ENCODE data around the gene LRRC75A. TPM values are rescaled to one million over a fixed set of nuclear protein-coding genes. Genes with fewer than 3 reads are reported as not detected.
A peak's percentile ranks its signal among the peaks of the same experiment; 100 is the strongest.

The LRRC75A gene
- total RNA-seq, 1 experiment from 2014 or later = 2.8 TPM

DNA sequence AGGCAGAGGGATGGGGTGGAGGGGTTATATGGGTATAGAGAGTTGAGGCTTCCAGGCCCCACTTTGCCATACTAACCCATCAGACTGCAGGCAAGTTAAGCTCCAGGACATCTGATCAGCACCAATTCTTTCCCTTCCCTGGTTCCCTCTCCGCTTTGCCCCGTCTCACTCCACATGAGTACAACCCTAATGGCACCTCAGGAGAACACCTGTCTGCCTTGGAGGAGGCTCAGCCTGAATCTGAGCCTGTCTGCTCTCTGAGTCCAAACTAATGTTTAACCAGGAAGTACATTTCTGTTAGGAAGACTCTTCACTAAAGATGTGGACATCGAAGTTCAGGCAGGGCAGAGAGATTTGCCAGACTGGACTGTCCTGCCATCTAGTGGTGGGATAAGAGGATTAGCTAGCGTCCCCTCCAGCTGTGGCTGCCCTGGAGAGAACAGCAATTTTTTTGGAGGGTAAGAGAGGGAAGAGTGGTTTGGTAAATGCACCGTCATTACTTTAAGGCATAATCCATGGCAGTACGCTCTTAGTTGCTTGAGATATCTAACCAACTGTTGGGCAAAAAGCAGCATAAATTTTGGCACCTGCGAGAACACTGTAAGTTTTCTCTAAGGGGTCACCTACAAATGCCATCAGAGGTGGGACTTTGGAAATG lies 29.2 kb upstream of the LRRC75A start:
- BruUV-seq (replicated peaks) = no TSS peak
- POLR2A ChIA-PET (ENCODE audit: low non-redundant PET) = no interaction called here

DNA sequence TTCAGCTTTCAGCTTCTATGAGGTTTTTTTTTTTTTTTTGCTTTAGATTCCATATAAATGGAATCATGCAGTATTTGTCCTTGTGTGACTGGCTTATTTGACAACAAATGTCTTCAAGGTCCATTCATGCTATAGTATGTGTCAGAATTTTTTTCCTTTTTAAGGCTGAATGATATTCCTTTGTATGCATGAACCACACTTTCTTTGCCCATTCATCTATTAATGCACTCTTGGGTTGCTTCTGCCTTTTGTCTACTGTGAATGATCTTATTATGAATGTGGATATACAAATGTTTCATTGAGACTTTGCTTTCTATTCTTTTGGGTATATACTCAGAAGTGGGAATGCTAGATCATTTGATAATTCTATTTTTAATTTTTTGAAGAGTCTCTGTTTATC lies 27.0 kb upstream of the LRRC75A start:
- Histone ChIP-seq H3K27ac (ENCODE audit: low read depth, low read length, poor library complexity, severe bottlenecking) (no peak overlapping the region), H3K4me1 (ENCODE audit: insufficient read depth, low read length, poor library complexity, severe bottlenecking) (peaks cover 9% of the 10 kb centered on the region), H3K9me3 (ENCODE audit: low read depth, low read length, poor library complexity, severe bottlenecking) (no peaks in the 10 kb centered on the region), H3K27me3 (replicated peaks; ENCODE audit: insufficient read depth, low read depth, low read length, poor library complexity) (peaks cover 7% of the 10 kb centered on the region), H3K4me3 (ENCODE audit: low read depth, low read length, poor library complexity, severe bottlenecking) (no peak overlapping the region), H3K36me3 (ENCODE audit: insufficient read depth, low read length, poor library complexity, severe bottlenecking) (no peaks in the 10 kb centered on the region)
- intact Hi-C loops (cut with micrococcal nuclease; ENCODE audit: unreplicated experiment) = no loop called here
- no TSS peak for BruUV-seq (replicated peaks)
- ChIA-PET POLR2A (ENCODE audit: low non-redundant PET) (interaction anchor here (0.6 kb wide), 1 partner anchor 1428 kb away, joined by 5 read pairs; no protein-coding TSS in a partner anchor), CTCF (interaction anchor here (0.6 kb wide), 1 partner anchor 898 kb away, joined by 10 read pairs; no protein-coding TSS in a partner anchor)
- TF ChIP-seq, protein P1, sequence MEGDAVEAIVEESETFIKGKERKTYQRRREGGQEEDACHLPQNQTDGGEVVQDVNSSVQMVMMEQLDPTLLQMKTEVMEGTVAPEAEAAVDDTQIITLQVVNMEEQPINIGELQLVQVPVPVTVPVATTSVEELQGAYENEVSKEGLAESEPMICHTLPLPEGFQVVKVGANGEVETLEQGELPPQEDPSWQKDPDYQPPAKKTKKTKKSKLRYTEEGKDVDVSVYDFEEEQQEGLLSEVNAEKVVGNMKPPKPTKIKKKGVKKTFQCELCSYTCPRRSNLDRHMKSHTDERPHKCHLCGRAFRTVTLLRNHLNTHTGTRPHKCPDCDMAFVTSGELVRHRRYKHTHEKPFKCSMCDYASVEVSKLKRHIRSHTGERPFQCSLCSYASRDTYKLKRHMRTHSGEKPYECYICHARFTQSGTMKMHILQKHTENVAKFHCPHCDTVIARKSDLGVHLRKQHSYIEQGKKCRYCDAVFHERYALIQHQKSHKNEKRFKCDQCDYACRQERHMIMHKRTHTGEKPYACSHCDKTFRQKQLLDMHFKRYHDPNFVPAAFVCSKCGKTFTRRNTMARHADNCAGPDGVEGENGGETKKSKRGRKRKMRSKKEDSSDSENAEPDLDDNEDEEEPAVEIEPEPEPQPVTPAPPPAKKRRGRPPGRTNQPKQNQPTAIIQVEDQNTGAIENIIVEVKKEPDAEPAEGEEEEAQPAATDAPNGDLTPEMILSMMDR (conservative IDR thresholded peaks at IDR 0.05; ENCODE audit: low read depth, low read length) = no peak
- TF ChIP-seq EZH2 (IDR thresholded peaks at IDR 0.05; ENCODE audit: borderline replicate concordance, low read depth, low read length, poor library complexity, severe bottlenecking) = no peak
- DNase-seq (ENCODE audit: low spot score) = no peak

More for the DNA sequence above, 29.2 kb upstream of the LRRC75A start:
- H3K4me1 ChIP-seq (ENCODE audit: insufficient read depth, low read length, poor library complexity, severe bottlenecking) = peaks cover 9% of the 10 kb centered on the region
- no peaks in the 10 kb centered on the region for H3K36me3 ChIP-seq (ENCODE audit: insufficient read depth, low read length, poor library complexity, severe bottlenecking)
- H3K4me3 ChIP-seq (ENCODE audit: low read depth, low read length, poor library complexity, severe bottlenecking) = no peak overlapping the region
- intact Hi-C loops (cut with micrococcal nuclease; ENCODE audit: unreplicated experiment) = loop anchor here (1.0 kb wide), 2 partner anchors 68 to 158 kb away; no protein-coding TSS in a partner anchor
- peaks cover 7% of the 10 kb centered on the region for H3K27me3 ChIP-seq (replicated peaks; ENCODE audit: insufficient read depth, low read depth, low read length, poor library complexity)
- no peak overlapping the region for H3K27ac ChIP-seq (ENCODE audit: low read depth, low read length, poor library complexity, severe bottlenecking)
- TF ChIP-seq, protein P1 (conservative IDR thresholded peaks at IDR 0.05; ENCODE audit: low read depth, low read length) = peak; percentile 90
- TF ChIP-seq EZH2 (IDR thresholded peaks at IDR 0.05; ENCODE audit: borderline replicate concordance, low read depth, low read length, poor library complexity, severe bottlenecking) = no peak
- CTCF ChIA-PET = interaction anchor here (0.6 to 2.0 kb wide), 10 partner anchors 12 to 168 kb away, joined by 3 to 31 read pairs (median 3); partner anchors contain the start of gene CENPV
- DNase-seq (ENCODE audit: low spot score) = peak; percentile 88
- no peaks in the 10 kb centered on the region for H3K9me3 ChIP-seq (ENCODE audit: low read depth, low read length, poor library complexity, severe bottlenecking)

DNA sequence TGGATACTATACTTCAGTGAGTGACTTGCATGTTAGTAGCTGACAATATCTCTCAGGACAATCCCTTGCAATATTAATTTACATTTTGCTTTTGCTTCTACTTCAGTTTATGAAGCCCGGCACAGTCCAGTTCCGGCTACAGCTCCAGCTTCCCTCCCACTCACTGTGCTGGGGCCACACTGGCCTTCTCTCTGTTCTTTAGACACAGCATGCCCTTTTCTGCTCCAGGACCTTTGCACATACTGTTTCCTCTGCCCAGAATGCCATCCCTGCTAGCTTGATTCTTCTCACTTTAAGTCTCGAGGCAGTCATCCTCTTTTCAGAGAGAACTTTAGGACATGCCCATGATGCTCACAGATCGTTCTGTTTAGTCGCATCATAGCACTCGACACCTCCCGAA lies 25.5 kb upstream of the LRRC75A start:
- Histone ChIP-seq H3K4me1 (ENCODE audit: insufficient read depth, low read length, poor library complexity, severe bottlenecking) (peaks cover 12% of the 10 kb centered on the region), H3K36me3 (ENCODE audit: insufficient read depth, low read length, poor library complexity, severe bottlenecking) (no peaks in the 10 kb centered on the region), H3K27ac (ENCODE audit: low read depth, low read length, poor library complexity, severe bottlenecking) (no peak overlapping the region), H3K4me3 (ENCODE audit: low read depth, low read length, poor library complexity, severe bottlenecking) (no peak overlapping the region), H3K9me3 (ENCODE audit: low read depth, low read length, poor library complexity, severe bottlenecking) (no peaks in the 10 kb centered on the region), H3K27me3 (replicated peaks; ENCODE audit: insufficient read depth, low read depth, low read length, poor library complexity) (peaks cover 7% of the 10 kb centered on the region)
- intact Hi-C loops (cut with micrococcal nuclease; ENCODE audit: unreplicated experiment) = no loop called here
- no TSS peak for BruUV-seq (replicated peaks)
- DNase-seq (ENCODE audit: low spot score) = no peak
- TF ChIP-seq, protein P1 (conservative IDR thresholded peaks at IDR 0.05; ENCODE audit: low read depth, low read length) = no peak
- TF ChIP-seq EZH2 (IDR thresholded peaks at IDR 0.05; ENCODE audit: borderline replicate concordance, low read depth, low read length, poor library complexity, severe bottlenecking) = no peak
- POLR2A ChIA-PET (ENCODE audit: low non-redundant PET) = no interaction called here
- CTCF ChIA-PET = no interaction called here

Measured in A673 (cell line).